Keratinocyte (primary cell): ENCODE measurements around the gene FSIP1. TPM values are rescaled to one million over a fixed set of nuclear protein-coding genes. Genes with fewer than 3 reads are reported as not detected.

Experiments used
- DNase-seq: peaks from one replicate; pipeline ENCODE4 v3.0.0-alpha.2; 2011; ENCODE audit warnings: low read depth, missing footprints, low spot score
- FAIRE-seq: peaks from 2 replicates; lab custom pipeline; 2011; peaks lifted over from hg19 to GRCh38; lab: Jason Lieb, UNC
- H2AFZ ChIP-seq: 2 replicates; pipeline ENCODE4 v1.6.0; 2012; ENCODE audit warnings: low read length, control low read depth, inconsistent platforms; ENCODE audit not compliant: control insufficient read depth
- H3K27ac ChIP-seq: 2 replicates; pipeline ENCODE4 v1.5.1; 2011; ENCODE audit warnings: low read length; ENCODE audit not compliant: control insufficient read depth, insufficient read depth
- H3K27me3 ChIP-seq: 3 replicates; pipeline ENCODE4 v1.6.0; 2011; ENCODE audit warnings: low read length; ENCODE audit not compliant: control insufficient read depth, insufficient read depth; ENCODE audit errors: extremely low read depth
- H3K36me3 ChIP-seq, 2 experiments: 2 replicates in 1 of 2; 3 replicates in 1 of 2; pipeline ENCODE4 v1.5.1; 2011; ENCODE audit warnings: low read length in 2 of 2, mild to moderate bottlenecking in 1 of 2; ENCODE audit not compliant: control insufficient read depth in 2 of 2, insufficient read depth in 2 of 2; ENCODE audit errors: extremely low read depth in 1 of 2
- H3K4me1 ChIP-seq: 3 replicates; pipeline ENCODE4 v1.5.1; 2011; ENCODE audit warnings: low read length; ENCODE audit not compliant: control insufficient read depth, insufficient read depth; ENCODE audit errors: extremely low read depth
- H3K4me2 ChIP-seq: 3 replicates; pipeline ENCODE4 v1.6.0; 2011; ENCODE audit warnings: low read depth, low read length; ENCODE audit not compliant: control insufficient read depth, insufficient read depth; ENCODE audit errors: extremely low read depth
- H3K4me3 ChIP-seq, 3 experiments: fragments of 200-600 bp in 1 of 3; sonication (generic) in 1 of 3; 2 replicates in 2 of 3; 3 replicates in 1 of 3; pipeline ENCODE4 v1.5.1; 2011 to 2016; ENCODE audit warnings: low read length in 3 of 3, mild to moderate bottlenecking in 3 of 3, control low read depth in 2 of 3, inconsistent platforms in 1 of 3, low read depth in 1 of 3, mixed read lengths in 1 of 3, mixed run types in 1 of 3, moderate library complexity in 1 of 3; ENCODE audit not compliant: control insufficient read depth in 2 of 3, insufficient read depth in 2 of 3; ENCODE audit errors: extremely low read depth in 1 of 3
- H3K79me2 ChIP-seq: 2 replicates; pipeline ENCODE4 v1.6.0; 2012; ENCODE audit warnings: low read length; ENCODE audit not compliant: control insufficient read depth, insufficient read depth
- H3K9ac ChIP-seq: 3 replicates; pipeline ENCODE4 v1.6.0; 2011; ENCODE audit warnings: low read length; ENCODE audit not compliant: control insufficient read depth, insufficient read depth; ENCODE audit errors: extremely low read depth
- H3K9me1 ChIP-seq: 3 replicates; pipeline ENCODE4 v1.6.0; 2011; ENCODE audit warnings: low read length; ENCODE audit not compliant: control insufficient read depth, insufficient read depth; ENCODE audit errors: extremely low read depth
- H3K9me3 ChIP-seq: 2 replicates; pipeline ENCODE4 v1.5.1; 2012; ENCODE audit warnings: low read depth, low read length; ENCODE audit not compliant: control insufficient read depth
- H4K20me1 ChIP-seq: 3 replicates; pipeline ENCODE4 v1.6.0; 2011; ENCODE audit warnings: low read length; ENCODE audit not compliant: control insufficient read depth, insufficient read depth; ENCODE audit errors: extremely low read depth
- EZH2 ChIP-seq: IDR thresholded peaks from one replicate; pipeline ENCODE4 v1.6.1; 2012; ENCODE audit warnings: inconsistent platforms, mild to moderate bottlenecking, low read length, moderate library complexity
- dilution Hi-C: fragments of 300-500 bp; cut with MboI; formaldehyde crosslinking; loops from one replicate; pipeline ENCODE4 v1.7.0; 2020; ENCODE audit warnings: low sequenced_read_pairs; ENCODE audit not compliant: extremely low pct_ligation_motif_present
- polyA plus RNA-seq, 5 experiments: library from polyadenylated mRNA; depleted of rRNA in 3 of 5; stranded (reverse) in 3 of 5; stranded (forward) in 1 of 5; unstranded in 1 of 5; fragments of >200 nt; gene quantifications; 1 replicate in 1 of 5; 2 replicates in 3 of 5; 3 replicates in 1 of 5; pipeline versions ENCODE4 v1.2.1 to v1.2.3, GENCODE V29; 2011 to 2012; ENCODE audit warnings: missing spikeins in 2 of 5, low read depth in 1 of 5, low replicate concordance in 1 of 5
- TF ChIP-seq, protein P1 (sequence below), 3 experiments: IDR thresholded peaks in 1 of 3; conservative IDR thresholded peaks in 1 of 3; optimal IDR thresholded peaks in 1 of 3; 2 replicates in 2 of 3; 3 replicates in 1 of 3; pipeline versions ENCODE3 to v1.5.1; 2011; ENCODE audit warnings: low read length in 3 of 3, mild to moderate bottlenecking in 3 of 3, moderate library complexity in 2 of 3, control low read depth in 1 of 3, inconsistent platforms in 1 of 3; ENCODE audit not compliant: insufficient read depth in 2 of 3; ENCODE audit errors: extremely low read depth in 1 of 3

FSIP1 gene
- polyA plus RNA-seq, 1 donor (not counting 4 experiments of a cell fraction or from before 2014, with no cell fraction given), result 1.5 TPM

DNA sequence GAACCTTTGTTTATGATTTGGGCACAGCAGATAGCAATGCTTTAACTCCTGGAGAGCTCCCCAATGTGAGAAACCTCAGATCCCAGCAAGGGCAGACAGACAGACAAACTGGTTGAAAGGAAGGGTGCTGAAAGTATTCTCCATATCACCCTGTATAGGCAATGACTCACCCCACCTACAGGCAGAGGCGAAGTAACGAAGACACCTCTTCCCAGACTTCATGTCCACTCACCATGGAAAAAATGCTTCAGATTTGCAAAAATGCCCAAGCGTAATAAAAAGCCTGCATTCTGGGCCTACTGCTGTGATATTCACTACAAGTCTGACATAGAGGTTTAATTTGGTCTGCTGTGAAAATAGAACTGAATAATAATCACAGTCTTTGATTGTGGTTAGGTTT lies 151.3 kb downstream of the FSIP1 start:
- no peak overlapping the region for H3K4me3 ChIP-seq
- no peaks in the 10 kb centered on the region for H4K20me1 ChIP-seq
- dilution Hi-C loops, result loop anchor here (25.0 kb wide), 1 partner anchor 131 kb away; no protein-coding TSS in a partner anchor
- no peak for TF ChIP-seq EZH2
- TF ChIP-seq, protein P1, sequence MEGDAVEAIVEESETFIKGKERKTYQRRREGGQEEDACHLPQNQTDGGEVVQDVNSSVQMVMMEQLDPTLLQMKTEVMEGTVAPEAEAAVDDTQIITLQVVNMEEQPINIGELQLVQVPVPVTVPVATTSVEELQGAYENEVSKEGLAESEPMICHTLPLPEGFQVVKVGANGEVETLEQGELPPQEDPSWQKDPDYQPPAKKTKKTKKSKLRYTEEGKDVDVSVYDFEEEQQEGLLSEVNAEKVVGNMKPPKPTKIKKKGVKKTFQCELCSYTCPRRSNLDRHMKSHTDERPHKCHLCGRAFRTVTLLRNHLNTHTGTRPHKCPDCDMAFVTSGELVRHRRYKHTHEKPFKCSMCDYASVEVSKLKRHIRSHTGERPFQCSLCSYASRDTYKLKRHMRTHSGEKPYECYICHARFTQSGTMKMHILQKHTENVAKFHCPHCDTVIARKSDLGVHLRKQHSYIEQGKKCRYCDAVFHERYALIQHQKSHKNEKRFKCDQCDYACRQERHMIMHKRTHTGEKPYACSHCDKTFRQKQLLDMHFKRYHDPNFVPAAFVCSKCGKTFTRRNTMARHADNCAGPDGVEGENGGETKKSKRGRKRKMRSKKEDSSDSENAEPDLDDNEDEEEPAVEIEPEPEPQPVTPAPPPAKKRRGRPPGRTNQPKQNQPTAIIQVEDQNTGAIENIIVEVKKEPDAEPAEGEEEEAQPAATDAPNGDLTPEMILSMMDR (optimal IDR thresholded peaks at IDR 0.05 in 1 of 3, IDR thresholded peaks at IDR 0.05 in 1 of 3, conservative IDR thresholded peaks at IDR 0.05 in 1 of 3; ENCODE audit: extremely low read depth in 1 of 3, insufficient read depth in 2 of 3, low read length in 3 of 3), result peak in 1 of 3 experiments; percentile 64
- H3K4me2 ChIP-seq, result peak overlapping the region; percentile 41
- no peaks in the 10 kb centered on the region for H3K79me2 ChIP-seq
- DNase-seq (no peak), FAIRE-seq (peak; percentile 98)
- peak overlapping the region; percentile 23 for H2AFZ ChIP-seq
- H3K9ac ChIP-seq, result no peak overlapping the region
- H3K36me3 ChIP-seq, result no peaks in the 10 kb centered on the region
- H3K27me3 ChIP-seq, result no peaks in the 10 kb centered on the region
- H3K9me3 ChIP-seq, result no peaks in the 10 kb centered on the region
- H3K4me1 ChIP-seq, result peaks cover 37% of the 10 kb centered on the region
- no peaks in the 10 kb centered on the region for H3K9me1 ChIP-seq
- peak overlapping the region; percentile 96 for H3K27ac ChIP-seq

DNA sequence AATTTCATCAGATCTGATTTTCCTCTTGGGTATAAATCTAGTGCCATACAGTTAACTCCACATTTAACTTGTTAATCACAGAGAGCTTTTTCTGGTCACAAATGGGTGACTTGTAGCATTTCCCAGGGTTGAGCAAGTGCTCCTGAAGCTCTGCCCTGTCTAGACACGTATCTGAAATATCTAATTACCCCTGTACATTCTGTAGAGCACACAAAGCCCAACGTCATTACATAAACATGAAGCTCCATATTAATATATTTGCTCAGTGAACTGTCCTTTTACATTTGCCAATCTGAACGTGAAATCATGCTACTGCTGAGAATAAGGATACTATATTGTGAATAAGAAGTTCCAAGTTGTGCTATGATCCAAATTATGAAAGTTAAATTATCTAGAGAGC lies 152.7 kb downstream of the FSIP1 start:
- dilution Hi-C loops, result loop anchor here (25.0 kb wide), 1 partner anchor 132 kb away; no protein-coding TSS in a partner anchor
- Histone ChIP-seq H3K9ac (peak overlapping the region; percentile 57), H3K27ac (peak overlapping the region; percentile 96), H3K36me3 (no peaks in the 10 kb centered on the region), H3K27me3 (no peaks in the 10 kb centered on the region), H3K79me2 (no peaks in the 10 kb centered on the region), H3K4me1 (peaks cover 51% of the 10 kb centered on the region), H3K4me2 (peak overlapping the region; percentile 64), H2AFZ (no peak overlapping the region), H3K9me3 (peaks cover 2% of the 10 kb centered on the region), H3K4me3 (no peak overlapping the region), H3K9me1 (no peaks in the 10 kb centered on the region), H4K20me1 (no peaks in the 10 kb centered on the region)
- TF ChIP-seq, protein P1 (optimal IDR thresholded peaks at IDR 0.05 in 1 of 3, IDR thresholded peaks at IDR 0.05 in 1 of 3, conservative IDR thresholded peaks at IDR 0.05 in 1 of 3; ENCODE audit: extremely low read depth in 1 of 3, insufficient read depth in 2 of 3, low read length in 3 of 3), result no peak
- TF ChIP-seq EZH2, result no peak
- FAIRE-seq (no peak), DNase-seq (no peak)
